Astrocyte (in vitro differentiated cells and primary cell): ENCODE data around the gene TIGAR. TPM values are rescaled to one million over a fixed set of nuclear protein-coding genes. Genes with fewer than 3 reads are reported as not detected.
A peak's percentile ranks its signal among the peaks of the same experiment; 100 is the strongest.

Experiments used
- DNase-seq: peaks from one replicate; pipeline ENCODE4 v3.0.0-alpha.2; 2010; ENCODE audit warnings: low read depth
- FAIRE-seq: peaks from 2 replicates; lab custom pipeline; 2011; peaks lifted over from hg19 to GRCh38; lab: Jason Lieb, UNC
- H2AFZ ChIP-seq: 2 replicates; pipeline ENCODE4 v1.6.0; 2012; ENCODE audit warnings: low read depth, low read length, inconsistent platforms
- H3K27ac ChIP-seq: 2 replicates; pipeline ENCODE4 v1.5.1; 2011; ENCODE audit warnings: low read depth, low read length, inconsistent platforms
- H3K27me3 ChIP-seq: 2 replicates; pipeline ENCODE4 v1.6.0; 2011; ENCODE audit warnings: low read length, inconsistent platforms; ENCODE audit not compliant: insufficient read depth
- H3K36me3 ChIP-seq: 2 replicates; pipeline ENCODE4 v1.5.1; 2011; ENCODE audit warnings: low read length, inconsistent platforms; ENCODE audit not compliant: insufficient read depth
- H3K4me1 ChIP-seq: 2 replicates; pipeline ENCODE4 v1.5.1; 2011; ENCODE audit warnings: low read length, inconsistent platforms; ENCODE audit not compliant: insufficient read depth
- H3K4me2 ChIP-seq: 2 replicates; pipeline ENCODE4 v1.6.0; 2012; ENCODE audit warnings: low read length, inconsistent platforms
- H3K4me3 ChIP-seq: 2 replicates; pipeline ENCODE4 v1.5.1; 2011; ENCODE audit warnings: low read depth, mild to moderate bottlenecking, low read length, inconsistent platforms; ENCODE audit not compliant: insufficient read depth
- H3K79me2 ChIP-seq: 2 replicates; pipeline ENCODE4 v1.6.0; 2012; ENCODE audit warnings: mild to moderate bottlenecking, low read length, inconsistent platforms; ENCODE audit not compliant: insufficient read depth
- H3K9ac ChIP-seq: 2 replicates; pipeline ENCODE4 v1.6.0; 2012; ENCODE audit warnings: mild to moderate bottlenecking, low read length, inconsistent platforms
- H3K9me3 ChIP-seq: 2 replicates; pipeline ENCODE4 v1.5.1; 2012; ENCODE audit warnings: low read depth, mild to moderate bottlenecking, low read length, inconsistent platforms; ENCODE audit not compliant: insufficient read depth
- H4K20me1 ChIP-seq: 2 replicates; pipeline ENCODE4 v1.6.0; 2012; ENCODE audit warnings: low read length, inconsistent platforms; ENCODE audit not compliant: insufficient read depth
- H3K27ac Mint-ChIP-seq: one replicate; pipeline ENCODE4 v1.8.0; 2021; ENCODE audit warnings: mild to moderate bottlenecking, mixed read lengths; ENCODE audit not compliant: unreplicated experiment
- H3K27me3 Mint-ChIP-seq: one replicate; pipeline ENCODE4 v1.8.0; 2021; ENCODE audit warnings: low read depth, mixed read lengths; ENCODE audit not compliant: unreplicated experiment
- H3K36me3 Mint-ChIP-seq: one replicate; pipeline ENCODE4 v1.8.0; 2021; ENCODE audit warnings: low read depth, mixed read lengths; ENCODE audit not compliant: unreplicated experiment
- H3K4me1 Mint-ChIP-seq: one replicate; pipeline ENCODE4 v1.8.0; 2021; ENCODE audit warnings: low read depth, mixed read lengths; ENCODE audit not compliant: unreplicated experiment
- H3K4me3 Mint-ChIP-seq: one replicate; pipeline ENCODE4 v1.8.0; 2021; ENCODE audit warnings: mild to moderate bottlenecking, moderate library complexity, mixed read lengths; ENCODE audit not compliant: unreplicated experiment
- H3K9me3 Mint-ChIP-seq: one replicate; pipeline ENCODE4 v1.8.0; 2021; ENCODE audit warnings: mild to moderate bottlenecking, mixed read lengths; ENCODE audit not compliant: unreplicated experiment
- CTCF ChIP-seq: IDR thresholded peaks from 2 replicates; pipeline ENCODE4 v1.5.1; 2011; ENCODE audit warnings: low read depth, mild to moderate bottlenecking, inconsistent platforms, low read length, moderate library complexity; ENCODE audit not compliant: insufficient read depth
- EZH2 ChIP-seq: IDR thresholded peaks from 2 replicates; pipeline ENCODE4 v1.6.1; 2012; ENCODE audit warnings: mild to moderate bottlenecking, low read length, inconsistent platforms; ENCODE audit not compliant: insufficient read depth
- total RNA-seq: library from RNA; stranded (reverse); gene quantifications from 2 replicates; pipeline ENCODE4 v1.2.1, GENCODE V29; 2021

Gene TIGAR
- total RNA-seq, 1 donor from 2014 or later: 91.7 TPM

GRCh38 chr12:4379405-4379804 is 58.4 kb downstream of the TIGAR start, which contains the start of gene FGF23:
Gene FGF23, minus strand, starts transcription at chr12:4379712. Its CDS starts 130 bp downstream, at chr12:4379582.
- no peaks in the 10 kb centered on the region for H4K20me1 ChIP-seq
- no peak within 1 kb of the TSS for H3K9ac ChIP-seq
- Mint-ChIP-seq H3K4me3 (no peak within 1 kb of the TSS), H3K27me3 (peaks cover 39% of the 10 kb centered on the region), H3K27ac (no peak within 1 kb of the TSS), H3K9me3 (no peaks in the 10 kb centered on the region), H3K4me1 (no peaks in the 10 kb centered on the region), H3K36me3 (no peaks in the 10 kb centered on the region)
- DNase-seq: peak; percentile 8
- no peak within 1 kb of the TSS for H3K4me3 ChIP-seq
- H2AFZ ChIP-seq: no peak within 1 kb of the TSS
- H3K27ac ChIP-seq: no peak within 1 kb of the TSS
- no peak within 1 kb of the TSS for H3K4me2 ChIP-seq
- peaks cover 2% of the 10 kb centered on the region for H3K27me3 ChIP-seq
- H3K9me3 ChIP-seq: no peaks in the 10 kb centered on the region
- H3K4me1 ChIP-seq: no peaks in the 10 kb centered on the region
- TF ChIP-seq EZH2: no peak
- no peak for TF ChIP-seq CTCF
- H3K79me2 ChIP-seq: no peaks in the 10 kb centered on the region
- no peaks in the 10 kb centered on the region for H3K36me3 ChIP-seq
- no peak for FAIRE-seq

GRCh38 chr12:4380332-4380731 is 59.3 kb downstream of the TIGAR start:
- H3K4me3 ChIP-seq: no peak overlapping the region
- H3K9ac ChIP-seq: no peak overlapping the region
- peaks cover 2% of the 10 kb centered on the region for H3K27me3 ChIP-seq
- no peak for DNase-seq
- Mint-ChIP-seq H3K9me3 (no peaks in the 10 kb centered on the region), H3K4me3 (no peak overlapping the region), H3K27ac (no peak overlapping the region), H3K4me1 (no peaks in the 10 kb centered on the region), H3K27me3 (peaks cover 34% of the 10 kb centered on the region), H3K36me3 (no peaks in the 10 kb centered on the region)
- no peak for TF ChIP-seq EZH2
- no peak for TF ChIP-seq CTCF
- no peak for FAIRE-seq
- no peak overlapping the region for H3K27ac ChIP-seq
- no peaks in the 10 kb centered on the region for H4K20me1 ChIP-seq
- no peaks in the 10 kb centered on the region for H3K9me3 ChIP-seq
- no peak overlapping the region for H2AFZ ChIP-seq
- H3K4me2 ChIP-seq: no peak overlapping the region
- no peaks in the 10 kb centered on the region for H3K4me1 ChIP-seq
- H3K36me3 ChIP-seq: no peaks in the 10 kb centered on the region
- H3K79me2 ChIP-seq: no peaks in the 10 kb centered on the region

DNA sequence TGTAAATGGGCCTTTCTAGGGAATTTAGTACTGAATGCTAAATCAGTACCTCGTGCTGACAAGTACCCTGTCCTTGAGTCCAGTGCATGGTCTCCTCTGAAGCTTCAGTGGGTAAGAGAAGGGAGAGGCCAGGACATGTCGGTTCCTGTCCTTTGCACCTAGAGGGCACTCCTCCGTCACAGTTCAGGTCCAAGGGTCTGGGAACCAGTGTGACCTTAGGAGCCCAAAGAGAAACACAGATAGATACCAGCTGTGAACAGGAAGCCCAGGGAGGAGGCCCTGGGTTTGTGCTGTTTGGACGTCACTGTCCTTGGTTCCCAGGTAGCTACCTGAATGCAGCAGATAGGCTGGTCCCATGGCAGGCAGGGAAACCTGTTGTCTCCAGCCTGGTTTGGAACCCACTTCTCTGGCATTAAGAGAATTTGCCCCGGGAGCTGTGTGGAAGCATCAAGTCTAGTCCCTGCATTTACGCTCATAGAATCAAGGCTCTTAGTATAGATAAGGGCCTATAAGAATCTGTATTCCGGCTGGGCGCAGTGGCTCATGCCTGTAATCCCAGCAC is 62.4 kb downstream of the TIGAR start:
- FAIRE-seq (no peak), DNase-seq (no peak)
- H3K9ac ChIP-seq: no peak overlapping the region
- H3K27me3 ChIP-seq: peaks cover 2% of the 10 kb centered on the region
- no peak overlapping the region for H3K4me3 Mint-ChIP-seq
- no peaks in the 10 kb centered on the region for H3K4me1 Mint-ChIP-seq
- H3K27me3 Mint-ChIP-seq: peaks cover 31% of the 10 kb centered on the region
- H3K4me3 ChIP-seq: no peak overlapping the region
- no peaks in the 10 kb centered on the region for H3K9me3 ChIP-seq
- no peaks in the 10 kb centered on the region for H3K4me1 ChIP-seq
- no peaks in the 10 kb centered on the region for H3K79me2 ChIP-seq
- H3K27ac Mint-ChIP-seq: no peak overlapping the region
- no peak overlapping the region for H3K4me2 ChIP-seq
- H3K36me3 ChIP-seq: no peaks in the 10 kb centered on the region
- H2AFZ ChIP-seq: no peak overlapping the region
- H3K27ac ChIP-seq: no peak overlapping the region
- TF ChIP-seq EZH2 (no peak), CTCF (no peak)
- no peaks in the 10 kb centered on the region for H4K20me1 ChIP-seq
- H3K36me3 Mint-ChIP-seq: no peaks in the 10 kb centered on the region
- no peaks in the 10 kb centered on the region for H3K9me3 Mint-ChIP-seq
